DND-41 (cell line): Measurements from ENCODE around the gene KRT77.

Experiments
- ATAC-seq: fragments of 200-7000 bp; cut with Tn5 transposase; 3 replicates; pipeline ENCODE4 v1.9.1; 2021; ENCODE audit warnings: low read depth; ENCODE audit not compliant: insufficient read depth
- DNase-seq: peaks from one replicate; pipeline ENCODE4 v3.0.0-alpha.2; 2020
- H2AFZ ChIP-seq: 2 replicates; pipeline ENCODE4 v1.6.0; 2012; ENCODE audit warnings: low read depth, low read length
- H3K27ac ChIP-seq: 2 replicates; pipeline ENCODE4 v1.5.1; 2012; ENCODE audit warnings: low read length, inconsistent platforms
- H3K27me3 ChIP-seq: fragments of 200-600 bp; sonication (generic); 2 replicates; pipeline ENCODE4 v1.6.0; 2012; ENCODE audit warnings: low read length, mild to moderate bottlenecking, inconsistent platforms; ENCODE audit not compliant: insufficient read depth, poor library complexity
- H3K36me3 ChIP-seq: 2 replicates; pipeline ENCODE4 v1.5.1; 2012; ENCODE audit warnings: low read length, inconsistent platforms; ENCODE audit not compliant: insufficient read depth
- H3K4me1 ChIP-seq: 2 replicates; pipeline ENCODE4 v1.5.1; 2012; ENCODE audit warnings: mild to moderate bottlenecking, low read length; ENCODE audit not compliant: insufficient read depth
- H3K4me2 ChIP-seq: 2 replicates; pipeline ENCODE4 v1.6.0; 2012; ENCODE audit warnings: mild to moderate bottlenecking, moderate library complexity, low read length, inconsistent platforms; ENCODE audit not compliant: insufficient read depth
- H3K4me3 ChIP-seq, 2 experiments: fragments of 200-600 bp in 1 of 2; shearing (Covaris generic) in 1 of 2; 2 replicates each; pipeline ENCODE4 v1.5.1; 2012 to 2016; ENCODE audit warnings: inconsistent platforms in 2 of 2, low read length in 2 of 2, mild to moderate bottlenecking in 2 of 2, low read depth in 1 of 2, moderate library complexity in 1 of 2
- H3K79me2 ChIP-seq: 2 replicates; pipeline ENCODE4 v1.6.0; 2012; ENCODE audit warnings: low read length, inconsistent platforms; ENCODE audit not compliant: insufficient read depth
- H3K9ac ChIP-seq: 2 replicates; pipeline ENCODE4 v1.6.0; 2012; ENCODE audit warnings: low read depth, mild to moderate bottlenecking, inconsistent platforms, low read length, moderate library complexity
- H3K9me3 ChIP-seq: 2 replicates; pipeline ENCODE4 v1.5.1; 2012; ENCODE audit warnings: low read length, moderate library complexity, mild to moderate bottlenecking, inconsistent platforms; ENCODE audit not compliant: insufficient read depth, severe bottlenecking
- H4K20me1 ChIP-seq: 2 replicates; pipeline ENCODE4 v1.6.0; 2012; ENCODE audit warnings: low read length; ENCODE audit not compliant: insufficient read depth
- EZH2 ChIP-seq: IDR thresholded peaks from 3 replicates; pipeline ENCODE4 v1.6.1; 2012; ENCODE audit warnings: borderline replicate concordance, low read depth, mild to moderate bottlenecking, moderate library complexity, low read length, inconsistent platforms; ENCODE audit not compliant: severe bottlenecking
- TF ChIP-seq, protein P1 (sequence below): IDR thresholded peaks from 2 replicates; pipeline ENCODE4 v1.5.1; 2012; ENCODE audit warnings: borderline replicate concordance, low read length, moderate library complexity, mild to moderate bottlenecking; ENCODE audit not compliant: poor library complexity, severe bottlenecking; ENCODE audit errors: extremely low read depth

KRT77 gene

DNA sequence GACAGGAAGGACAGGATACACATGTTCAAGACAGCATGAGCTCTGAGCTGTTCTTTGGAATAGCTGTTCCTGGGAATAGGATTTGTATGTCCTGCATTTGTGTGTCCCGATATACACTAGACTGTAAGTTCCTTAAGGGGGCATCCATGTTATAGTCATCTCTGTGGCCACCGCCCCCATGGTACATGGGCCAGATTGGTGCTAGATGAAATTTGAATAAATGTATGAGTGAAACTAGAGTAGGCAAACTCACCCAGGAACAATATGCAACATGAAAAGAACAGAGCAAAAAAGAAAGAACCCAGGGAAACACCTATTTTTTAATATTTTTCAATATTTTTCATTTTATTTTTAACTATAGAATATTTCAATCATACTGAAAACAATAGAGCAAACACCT, 25.1 kb upstream of the KRT77 start:
- Histone ChIP-seq H4K20me1 (peaks cover 6% of the 10 kb centered on the region; the same call in 1 of the 2 replicates), H3K4me1 (no peaks in the 10 kb centered on the region), H3K4me2 (no peak overlapping the region), H3K27ac (no peak overlapping the region), H3K79me2 (no peaks in the 10 kb centered on the region), H3K9me3 (no peaks in the 10 kb centered on the region), H2AFZ (no peak overlapping the region), H3K27me3 (peaks cover 10% of the 10 kb centered on the region), H3K4me3 (no peak overlapping the region), H3K36me3 (no peaks in the 10 kb centered on the region), H3K9ac (no peak overlapping the region)
- TF ChIP-seq EZH2, result no peak
- TF ChIP-seq, protein P1, sequence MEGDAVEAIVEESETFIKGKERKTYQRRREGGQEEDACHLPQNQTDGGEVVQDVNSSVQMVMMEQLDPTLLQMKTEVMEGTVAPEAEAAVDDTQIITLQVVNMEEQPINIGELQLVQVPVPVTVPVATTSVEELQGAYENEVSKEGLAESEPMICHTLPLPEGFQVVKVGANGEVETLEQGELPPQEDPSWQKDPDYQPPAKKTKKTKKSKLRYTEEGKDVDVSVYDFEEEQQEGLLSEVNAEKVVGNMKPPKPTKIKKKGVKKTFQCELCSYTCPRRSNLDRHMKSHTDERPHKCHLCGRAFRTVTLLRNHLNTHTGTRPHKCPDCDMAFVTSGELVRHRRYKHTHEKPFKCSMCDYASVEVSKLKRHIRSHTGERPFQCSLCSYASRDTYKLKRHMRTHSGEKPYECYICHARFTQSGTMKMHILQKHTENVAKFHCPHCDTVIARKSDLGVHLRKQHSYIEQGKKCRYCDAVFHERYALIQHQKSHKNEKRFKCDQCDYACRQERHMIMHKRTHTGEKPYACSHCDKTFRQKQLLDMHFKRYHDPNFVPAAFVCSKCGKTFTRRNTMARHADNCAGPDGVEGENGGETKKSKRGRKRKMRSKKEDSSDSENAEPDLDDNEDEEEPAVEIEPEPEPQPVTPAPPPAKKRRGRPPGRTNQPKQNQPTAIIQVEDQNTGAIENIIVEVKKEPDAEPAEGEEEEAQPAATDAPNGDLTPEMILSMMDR, result no peak
- DNase-seq (no peak), ATAC-seq (no peak)

DNA sequence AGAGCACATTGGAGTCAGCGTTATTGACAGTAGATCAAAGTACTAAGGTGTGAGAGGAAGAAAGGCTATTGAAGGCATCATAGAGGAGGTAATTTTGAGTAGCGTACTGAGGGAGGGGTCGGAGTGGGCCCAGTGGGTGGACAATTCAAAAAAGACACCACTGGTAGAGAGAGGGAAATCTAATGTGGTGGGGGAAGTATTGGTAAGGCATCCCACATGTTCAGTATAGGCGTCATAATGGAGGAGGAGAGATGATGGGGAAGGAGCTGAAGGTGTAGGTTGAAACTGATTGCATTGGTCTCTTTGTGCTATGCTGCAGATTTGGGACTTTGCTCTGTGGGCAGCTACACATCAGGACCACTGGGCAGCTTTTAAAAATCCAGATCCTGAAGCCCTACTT, 23.7 kb upstream of the KRT77 start:
- Histone ChIP-seq H4K20me1 (peaks cover 6% of the 10 kb centered on the region; the same call in 1 of the 2 replicates), H3K9me3 (no peaks in the 10 kb centered on the region), H3K27ac (no peak overlapping the region), H3K4me2 (no peak overlapping the region), H3K36me3 (no peaks in the 10 kb centered on the region), H3K79me2 (no peaks in the 10 kb centered on the region), H3K9ac (no peak overlapping the region), H3K4me3 (no peak overlapping the region), H3K27me3 (peaks cover 10% of the 10 kb centered on the region), H2AFZ (no peak overlapping the region), H3K4me1 (no peaks in the 10 kb centered on the region)
- DNase-seq (no peak), ATAC-seq (no peak)
- no peak for TF ChIP-seq EZH2
- TF ChIP-seq, protein P1, result no peak

- H3K27me3 ChIP-seq, result peaks cover 10% of the 10 kb centered on the region
- ATAC-seq, result no peak
- TF ChIP-seq EZH2, result no peak
- TF ChIP-seq, protein P1, result no peak
- H3K4me2 ChIP-seq, result no peak overlapping the region
- no peak overlapping the region for H3K4me3 ChIP-seq
- peaks cover 6% of the 10 kb centered on the region; the same call in 1 of the 2 replicates for H4K20me1 ChIP-seq
- no peaks in the 10 kb centered on the region for H3K4me1 ChIP-seq
- H2AFZ ChIP-seq, result no peak overlapping the region
- no peak overlapping the region for H3K9ac ChIP-seq
- H3K27ac ChIP-seq, result no peak overlapping the region
- no peaks in the 10 kb centered on the region for H3K79me2 ChIP-seq
- H3K9me3 ChIP-seq, result no peaks in the 10 kb centered on the region
- H3K36me3 ChIP-seq, result no peaks in the 10 kb centered on the region
- no peak for DNase-seq
These were observed 23.1 kb upstream of the KRT77 start for GRCh38 chr12:52726451-52726850.

DNA sequence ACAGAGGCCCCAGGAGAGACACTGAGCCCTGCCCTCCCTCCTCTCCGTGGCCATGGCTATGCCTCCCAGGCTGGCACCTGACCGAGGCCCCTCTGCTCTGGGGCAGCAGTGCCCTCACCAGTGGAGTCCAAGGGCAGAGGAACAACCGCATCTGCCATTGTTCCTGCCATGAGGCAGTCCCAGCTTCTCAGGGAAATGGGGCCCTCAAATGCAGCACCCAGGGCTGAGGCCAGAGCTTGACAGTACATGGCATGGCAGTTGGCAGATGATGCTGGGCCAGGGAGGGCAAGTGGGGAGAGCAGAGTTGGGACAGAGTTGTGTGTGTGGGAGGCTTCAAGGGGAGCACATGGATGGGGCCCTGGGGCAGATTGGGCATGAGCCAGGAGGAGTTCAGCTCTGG, 21.1 kb upstream of the KRT77 start:
- Histone ChIP-seq H3K9me3 (no peaks in the 10 kb centered on the region), H3K4me1 (no peaks in the 10 kb centered on the region), H3K27ac (no peak overlapping the region), H2AFZ (no peak overlapping the region), H3K4me3 (no peak overlapping the region), H4K20me1 (peaks cover 4% of the 10 kb centered on the region; the same call in 1 of the 2 replicates), H3K36me3 (no peaks in the 10 kb centered on the region), H3K27me3 (peaks cover 14% of the 10 kb centered on the region), H3K79me2 (no peaks in the 10 kb centered on the region), H3K4me2 (no peak overlapping the region), H3K9ac (no peak overlapping the region)
- ATAC-seq, result no peak
- TF ChIP-seq, protein P1, result no peak
- no peak for TF ChIP-seq EZH2
- no peak for DNase-seq
